IMR-90 (cell line): Measurements from ENCODE around the gene LUC7L2. TPM values are rescaled to one million over a fixed set of nuclear protein-coding genes. Genes with fewer than 3 reads are reported as not detected.
A peak's percentile ranks its signal among the peaks of the same experiment; 100 is the strongest.

Source experiments
- ATAC-seq: fragments of 200-7000 bp; cut with Tn5 transposase; 2 replicates; pipeline ENCODE4 v1.9.1; 2020; ENCODE audit warnings: low read depth, mild to moderate bottlenecking, moderate library complexity
- BruUV-seq: library from RNA; stranded (reverse); fragments of 400-500 nt; replicated peaks from 2 replicates; lab custom pipeline; 2021; lab: Mats Ljungman, UMichigan
- CTCF ChIA-PET: fragments of 300-600 bp; formaldehyde crosslinking; extraction: SDS; loops from one replicate; lab custom pipeline; 2021; ENCODE audit warnings: antibody characterized with exemption; lab: Yijun Ruan, JAX
- POLR2A ChIA-PET: fragments of 300-600 bp; sonication (Branson Sonifier 250); formaldehyde crosslinking; loops from one replicate; lab custom pipeline; 2022; ENCODE audit warnings: antibody characterized with exemption; ENCODE audit not compliant: unreplicated experiment; lab: Charles Lee
- DNase-seq: peaks from one replicate; pipeline ENCODE4 v3.0.0; 2013
- H2AFZ ChIP-seq: replicated peaks from 2 replicates; pipeline ENCODE3; 2013; ENCODE audit warnings: low read length, mild to moderate bottlenecking; ENCODE audit not compliant: poor library complexity
- H2AK5ac ChIP-seq: 2 replicates; pipeline ENCODE4 v1.6.1; 2013; ENCODE audit warnings: low read depth, low read length, inconsistent platforms
- H2AK9ac ChIP-seq: replicated peaks from 2 replicates; pipeline ENCODE3; 2013; ENCODE audit warnings: mild to moderate bottlenecking, low read depth, low read length, moderate library complexity; ENCODE audit not compliant: poor library complexity
- H2BK120ac ChIP-seq: 2 replicates; pipeline ENCODE4 v1.6.1; 2013; ENCODE audit warnings: low read depth, low read length, inconsistent platforms
- H2BK15ac ChIP-seq: 3 replicates; pipeline ENCODE4 v1.6.1; 2013; ENCODE audit warnings: low read depth, low read length, inconsistent platforms
- H2BK20ac ChIP-seq: 2 replicates; pipeline ENCODE4 v1.6.1; 2013; ENCODE audit warnings: low read depth, mild to moderate bottlenecking, inconsistent platforms, low read length, moderate library complexity
- H2BK5ac ChIP-seq: 2 replicates; pipeline ENCODE4 v1.6.1; 2013; ENCODE audit warnings: mild to moderate bottlenecking, low read depth, low read length, inconsistent platforms; ENCODE audit not compliant: poor library complexity, severe bottlenecking
- H3K14ac ChIP-seq: replicated peaks from 2 replicates; pipeline ENCODE4 v1.6.1; 2013; ENCODE audit warnings: low read depth, low read length, inconsistent platforms
- H3K18ac ChIP-seq: 2 replicates; pipeline ENCODE4 v1.6.1; 2013; ENCODE audit warnings: low read depth, low read length, control low read depth
- H3K23ac ChIP-seq: 2 replicates; pipeline ENCODE4 v1.6.1; 2013; ENCODE audit warnings: low read depth, low read length, inconsistent platforms
- H3K27ac ChIP-seq: 2 replicates; pipeline ENCODE4 v1.5.1; 2013; ENCODE audit warnings: mild to moderate bottlenecking, control low read depth, low read length; ENCODE audit not compliant: insufficient read depth
- H3K27me3 ChIP-seq: 2 replicates; pipeline ENCODE4 v1.6.1; 2013; ENCODE audit warnings: low read length; ENCODE audit not compliant: control insufficient read depth, insufficient read depth
- H3K36me3 ChIP-seq: 2 replicates; pipeline ENCODE4 v1.6.1; 2013; ENCODE audit warnings: low read length, mixed read lengths; ENCODE audit not compliant: control insufficient read depth, insufficient read depth
- H3K4ac ChIP-seq: 2 replicates; pipeline ENCODE4 v1.6.1; 2013; ENCODE audit warnings: low read depth, low read length, inconsistent platforms
- H3K4me1 ChIP-seq: 2 replicates; pipeline ENCODE4 v1.6.1; 2013; ENCODE audit warnings: low read length, mixed read lengths; ENCODE audit not compliant: control insufficient read depth, insufficient read depth
- H3K4me2 ChIP-seq: 2 replicates; pipeline ENCODE4 v1.6.1; 2013; ENCODE audit warnings: low read depth, mild to moderate bottlenecking, control low read depth, low read length, moderate library complexity
- H3K4me3 ChIP-seq: 2 replicates; pipeline ENCODE4 v1.5.1; 2013; ENCODE audit warnings: low read depth, mild to moderate bottlenecking, control low read depth, low read length, moderate library complexity; ENCODE audit not compliant: insufficient read depth
- H3K56ac ChIP-seq: 2 replicates; pipeline ENCODE4 v1.6.1; 2013; ENCODE audit warnings: low read length, inconsistent platforms; ENCODE audit not compliant: insufficient read depth; ENCODE audit errors: extremely low read depth
- H3K79me1 ChIP-seq, 2 experiments: 2 replicates each; pipeline ENCODE4 v1.6.1; 2013; ENCODE audit warnings: low read length in 2 of 2, inconsistent platforms in 1 of 2, low read depth in 1 of 2
- H3K9ac ChIP-seq: 2 replicates; pipeline ENCODE4 v1.6.1; 2013; ENCODE audit warnings: low read depth, low read length, control low read depth
- H3K9me1 ChIP-seq: 2 replicates; pipeline ENCODE4 v1.6.1; 2013; ENCODE audit warnings: low read length, inconsistent platforms; ENCODE audit not compliant: insufficient read depth
- H3K9me3 ChIP-seq: 2 replicates; pipeline ENCODE4 v1.6.1; 2013; ENCODE audit warnings: low read length; ENCODE audit not compliant: control insufficient read depth, insufficient read depth
- H4K20me1 ChIP-seq: 2 replicates; pipeline ENCODE4 v1.6.1; 2013; ENCODE audit warnings: low read length, inconsistent platforms; ENCODE audit not compliant: insufficient read depth
- H4K5ac ChIP-seq: 2 replicates; pipeline ENCODE4 v1.6.1; 2013; ENCODE audit warnings: mild to moderate bottlenecking, low read depth, low read length, control low read depth
- H4K8ac ChIP-seq, 2 experiments: 2 replicates each; pipeline ENCODE4 v1.6.1; 2013; ENCODE audit warnings: low read depth in 2 of 2, low read length in 2 of 2, control low read depth in 1 of 2, inconsistent platforms in 1 of 2
- H4K91ac ChIP-seq: 2 replicates; pipeline ENCODE4 v1.6.1; 2013; ENCODE audit warnings: low read depth, low read length, inconsistent platforms; ENCODE audit not compliant: insufficient read depth
- BHLHE40 ChIP-seq: fragments of 150-350 bp; IDR thresholded peaks from 2 replicates; pipeline ENCODE4 v1.6.1; 2016; ENCODE audit warnings: mild to moderate bottlenecking, low read depth, low read length
- CEBPB ChIP-seq: IDR thresholded peaks from 2 replicates; pipeline ENCODE4 v1.6.1; 2012; ENCODE audit warnings: low read depth, low read length, improper control_type of control experiment
- CHD1 ChIP-seq: IDR thresholded peaks from 2 replicates; pipeline ENCODE4 v1.6.1; 2012; ENCODE audit warnings: low read depth, low read length, improper control_type of control experiment
- CTCF ChIP-seq: conservative IDR thresholded peaks from 2 replicates; pipeline ENCODE4 v1.5.1; 2012; ENCODE audit warnings: mild to moderate bottlenecking, low read depth, low read length, improper control_type of control experiment
- ELK1 ChIP-seq: fragments of 150-350 bp; IDR thresholded peaks from 2 replicates; pipeline ENCODE4 v1.6.1; 2016; ENCODE audit warnings: low read depth, mild to moderate bottlenecking, low read length, moderate library complexity, borderline replicate concordance
- FOS ChIP-seq: fragments of 150-350 bp; IDR thresholded peaks from 2 replicates; pipeline ENCODE4 v1.6.1; 2016; ENCODE audit warnings: low read depth, low read length
- MAFK ChIP-seq: IDR thresholded peaks from 2 replicates; pipeline ENCODE4 v1.6.1; 2012; ENCODE audit warnings: low read depth, low read length, improper control_type of control experiment
- MAZ ChIP-seq: IDR thresholded peaks from 2 replicates; pipeline ENCODE4 v1.6.1; 2012; ENCODE audit warnings: low read depth, mild to moderate bottlenecking, low read length, improper control_type of control experiment, moderate library complexity, borderline replicate concordance
- MXI1 ChIP-seq: IDR thresholded peaks from 2 replicates; pipeline ENCODE4 v1.6.1; 2012; ENCODE audit warnings: low read depth, mild to moderate bottlenecking, low read length, moderate library complexity, borderline replicate concordance
- NFE2L2 ChIP-seq: fragments of 150-350 bp; IDR thresholded peaks from 2 replicates; pipeline ENCODE4 v1.6.1; 2016; ENCODE audit warnings: low read depth, mild to moderate bottlenecking, low read length
- POLR2A ChIP-seq: IDR thresholded peaks from 2 replicates; pipeline ENCODE4 v1.6.1; 2012; ENCODE audit warnings: mild to moderate bottlenecking, low read depth, low read length
- RAD21 ChIP-seq: IDR thresholded peaks from 2 replicates; pipeline ENCODE4 v1.6.1; 2012; ENCODE audit warnings: low read length, improper control_type of control experiment
- RCOR1 ChIP-seq: IDR thresholded peaks from 2 replicates; pipeline ENCODE4 v1.6.1; 2012; ENCODE audit warnings: mild to moderate bottlenecking, low read length, improper control_type of control experiment; ENCODE audit not compliant: insufficient replicate concordance
- RFX5 ChIP-seq: IDR thresholded peaks from 2 replicates; pipeline ENCODE4 v1.8.0; 2012; ENCODE audit warnings: low read depth, mild to moderate bottlenecking, low read length, moderate library complexity
- SMC3 ChIP-seq: fragments of 150-350 bp; IDR thresholded peaks from 2 replicates; pipeline ENCODE4 v1.6.1; 2016; ENCODE audit warnings: low read depth, mild to moderate bottlenecking, antibody characterized with exemption, low read length, moderate library complexity
- WGBS, 2 experiments: methylation state at CpG; one replicate each; pipeline versions ENCODE4 v1.1.5 to v1.1.7; 2013; ENCODE audit warnings: missing lambda C conversion rate in 2 of 2; ENCODE audit not compliant: insufficient read length in 1 of 2; ENCODE audit errors: extremely low coverage in 2 of 2; 5-methylcytosine and 5-hydroxymethylcytosine counted together
- dilution Hi-C: fragments of 300-500 bp; cut with HindIII; formaldehyde crosslinking; loops from one replicate; pipeline ENCODE4 v1.14.3; 2018; ENCODE audit warnings: low sequenced_read_pairs; ENCODE audit not compliant: unreplicated experiment
- in situ Hi-C: fragments of 300-500 bp; cut with MboI; formaldehyde crosslinking; loops from 3 replicates; pipeline ENCODE4 v1.14.3; 2019; ENCODE audit warnings: low sequenced_read_pairs, inconsistent platforms, mixed read lengths
- intact Hi-C: fragments of 100-400 bp; cut with micrococcal nuclease; formaldehyde crosslinking; loops from 2 replicates; pipeline ENCODE4 v1.10.0; 2022
- polyA plus RNA-seq, 3 experiments: library from polyadenylated mRNA; depleted of rRNA; stranded (reverse); fragments of >200 nt; gene quantifications; 2 replicates each; pipeline ENCODE4 v1.2.3, GENCODE V29; 2012; ENCODE audit warnings: low replicate concordance in 1 of 3
- total RNA-seq: library from RNA; depleted of rRNA; stranded (reverse); fragments of >200 nt; gene quantifications from 2 replicates; pipeline ENCODE4 v1.2.3, GENCODE V29; 2012
- TF ChIP-seq, protein P1 (sequence below): fragments of 150-350 bp; IDR thresholded peaks from 2 replicates; pipeline ENCODE4 v1.6.1; 2017; ENCODE audit warnings: mild to moderate bottlenecking, antibody characterized with exemption, low read length, low read depth

LUC7L2 gene
- total and polyA plus RNA-seq, 2 of the 4 experiments (the other 2 are of a cell fraction) = 14.9 to 31.8 TPM

DNA sequence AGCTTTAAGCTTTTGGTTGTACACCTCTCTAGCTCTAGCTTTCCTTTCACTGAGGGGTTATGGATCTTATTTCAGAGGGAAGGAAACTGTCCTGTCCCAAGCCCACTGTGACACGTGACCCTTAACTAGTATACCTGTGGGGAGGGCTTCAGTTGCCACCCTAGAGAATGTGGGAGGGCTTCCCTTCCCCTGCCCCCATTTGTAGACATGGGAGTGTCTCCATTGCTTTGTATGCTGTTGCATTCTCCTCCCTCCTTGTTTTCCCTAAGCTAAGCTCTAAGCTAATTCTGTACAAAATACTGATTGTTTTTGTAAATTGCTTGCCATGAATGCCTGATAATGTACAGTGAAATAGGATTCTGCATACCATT, 11.2 kb downstream of the LUC7L2 start:
- H3K9me1 ChIP-seq = peaks cover 9% of the 10 kb centered on the region
- no peak overlapping the region for H3K56ac ChIP-seq
- H2BK15ac ChIP-seq = no peak overlapping the region
- H3K9ac ChIP-seq = no peak overlapping the region
- no peak overlapping the region for H3K14ac ChIP-seq
- no peak overlapping the region for H4K5ac ChIP-seq
- H3K4me1 ChIP-seq = peaks cover 4% of the 10 kb centered on the region
- POLR2A ChIA-PET = interaction anchor here (0.6 kb wide), 1 partner anchor 41 kb away, joined by 3 read pairs; no protein-coding TSS in a partner anchor
- H3K23ac ChIP-seq = peak overlapping the region; percentile 52; the same call in 1 of the 2 replicates
- ATAC-seq (no peak), DNase-seq (no peak)
- H2AK5ac ChIP-seq = no peak overlapping the region
- H3K79me1 ChIP-seq = peaks cover 17 to 48% of the 10 kb centered on the region in 2 experiments; a peak in 2 of 4 replicates
- H2BK5ac ChIP-seq = no peak overlapping the region
- H2AK9ac ChIP-seq = no peak overlapping the region
- intact Hi-C loops = no loop called here
- no peak overlapping the region for H2BK120ac ChIP-seq
- no peak overlapping the region for H2AFZ ChIP-seq
- no TSS peak for BruUV-seq
- in situ Hi-C loops = no loop called here
- H3K4me2 ChIP-seq = no peak overlapping the region
- no CpG with 5 or more reads among the region's 1 CpG for WGBS, 2 experiments
- CTCF ChIA-PET = no interaction called here
- no peak overlapping the region for H4K8ac ChIP-seq
- H3K18ac ChIP-seq = no peak overlapping the region
- H3K4ac ChIP-seq = no peak overlapping the region
- H3K36me3 ChIP-seq = peaks cover 2% of the 10 kb centered on the region; the same call in 1 of the 2 replicates
- H3K27me3 ChIP-seq = no peaks in the 10 kb centered on the region
- H4K91ac ChIP-seq = no peak overlapping the region
- peaks cover 68% of the 10 kb centered on the region for H4K20me1 ChIP-seq
- no peak overlapping the region for H2BK20ac ChIP-seq
- H3K9me3 ChIP-seq = no peaks in the 10 kb centered on the region
- H3K4me3 ChIP-seq = no peak overlapping the region
- dilution Hi-C loops = no loop called here
- no peak overlapping the region for H3K27ac ChIP-seq
- TF ChIP-seq POLR2A (no peak), FOS (no peak), RAD21 (no peak), CHD1 (no peak), MAZ (no peak), RFX5 (no peak), SMC3 (no peak), ELK1 (no peak), NFE2L2 (no peak), MAFK (no peak), RCOR1 (no peak), CEBPB (no peak), MXI1 (no peak), BHLHE40 (no peak), CTCF (no peak)
- TF ChIP-seq, protein P1, sequence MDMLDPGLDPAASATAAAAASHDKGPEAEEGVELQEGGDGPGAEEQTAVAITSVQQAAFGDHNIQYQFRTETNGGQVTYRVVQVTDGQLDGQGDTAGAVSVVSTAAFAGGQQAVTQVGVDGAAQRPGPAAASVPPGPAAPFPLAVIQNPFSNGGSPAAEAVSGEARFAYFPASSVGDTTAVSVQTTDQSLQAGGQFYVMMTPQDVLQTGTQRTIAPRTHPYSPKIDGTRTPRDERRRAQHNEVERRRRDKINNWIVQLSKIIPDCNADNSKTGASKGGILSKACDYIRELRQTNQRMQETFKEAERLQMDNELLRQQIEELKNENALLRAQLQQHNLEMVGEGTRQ = no peak
